IMR-90 (cell line): ENCODE results near the gene KIRREL1. TPM values are rescaled to one million over a fixed set of nuclear protein-coding genes. Genes with fewer than 3 reads are reported as not detected.

Experiments used
- ATAC-seq: fragments of 200-7000 bp; cut with Tn5 transposase; 2 replicates; pipeline ENCODE4 v1.9.1; 2020; ENCODE audit warnings: low read depth, mild to moderate bottlenecking, moderate library complexity
- BruUV-seq: library from RNA; stranded (reverse); fragments of 400-500 nt; replicated peaks from 2 replicates; lab custom pipeline; 2021; lab: Mats Ljungman, UMichigan
- CTCF ChIA-PET: fragments of 300-600 bp; formaldehyde crosslinking; extraction: SDS; loops from one replicate; lab custom pipeline; 2021; ENCODE audit warnings: antibody characterized with exemption; lab: Yijun Ruan, JAX
- POLR2A ChIA-PET: fragments of 300-600 bp; sonication (Branson Sonifier 250); formaldehyde crosslinking; loops from one replicate; lab custom pipeline; 2022; ENCODE audit warnings: antibody characterized with exemption; ENCODE audit not compliant: unreplicated experiment; lab: Charles Lee
- DNase-seq: peaks from one replicate; pipeline ENCODE4 v3.0.0; 2013
- H2AFZ ChIP-seq: replicated peaks from 2 replicates; pipeline ENCODE3; 2013; ENCODE audit warnings: low read length, mild to moderate bottlenecking; ENCODE audit not compliant: poor library complexity
- H2AK5ac ChIP-seq: 2 replicates; pipeline ENCODE4 v1.6.1; 2013; ENCODE audit warnings: low read depth, low read length, inconsistent platforms
- H2AK9ac ChIP-seq: replicated peaks from 2 replicates; pipeline ENCODE3; 2013; ENCODE audit warnings: mild to moderate bottlenecking, low read depth, low read length, moderate library complexity; ENCODE audit not compliant: poor library complexity
- H2BK120ac ChIP-seq: 2 replicates; pipeline ENCODE4 v1.6.1; 2013; ENCODE audit warnings: low read depth, low read length, inconsistent platforms
- H2BK15ac ChIP-seq: 3 replicates; pipeline ENCODE4 v1.6.1; 2013; ENCODE audit warnings: low read depth, low read length, inconsistent platforms
- H2BK20ac ChIP-seq: 2 replicates; pipeline ENCODE4 v1.6.1; 2013; ENCODE audit warnings: low read depth, mild to moderate bottlenecking, inconsistent platforms, low read length, moderate library complexity
- H2BK5ac ChIP-seq: 2 replicates; pipeline ENCODE4 v1.6.1; 2013; ENCODE audit warnings: mild to moderate bottlenecking, low read depth, low read length, inconsistent platforms; ENCODE audit not compliant: poor library complexity, severe bottlenecking
- H3K14ac ChIP-seq: replicated peaks from 2 replicates; pipeline ENCODE4 v1.6.1; 2013; ENCODE audit warnings: low read depth, low read length, inconsistent platforms
- H3K18ac ChIP-seq: 2 replicates; pipeline ENCODE4 v1.6.1; 2013; ENCODE audit warnings: low read depth, low read length, control low read depth
- H3K23ac ChIP-seq: 2 replicates; pipeline ENCODE4 v1.6.1; 2013; ENCODE audit warnings: low read depth, low read length, inconsistent platforms
- H3K27ac ChIP-seq: 2 replicates; pipeline ENCODE4 v1.5.1; 2013; ENCODE audit warnings: mild to moderate bottlenecking, control low read depth, low read length; ENCODE audit not compliant: insufficient read depth
- H3K27me3 ChIP-seq: 2 replicates; pipeline ENCODE4 v1.6.1; 2013; ENCODE audit warnings: low read length; ENCODE audit not compliant: control insufficient read depth, insufficient read depth
- H3K36me3 ChIP-seq: 2 replicates; pipeline ENCODE4 v1.6.1; 2013; ENCODE audit warnings: low read length, mixed read lengths; ENCODE audit not compliant: control insufficient read depth, insufficient read depth
- H3K4ac ChIP-seq: 2 replicates; pipeline ENCODE4 v1.6.1; 2013; ENCODE audit warnings: low read depth, low read length, inconsistent platforms
- H3K4me1 ChIP-seq: 2 replicates; pipeline ENCODE4 v1.6.1; 2013; ENCODE audit warnings: low read length, mixed read lengths; ENCODE audit not compliant: control insufficient read depth, insufficient read depth
- H3K4me2 ChIP-seq: 2 replicates; pipeline ENCODE4 v1.6.1; 2013; ENCODE audit warnings: low read depth, mild to moderate bottlenecking, control low read depth, low read length, moderate library complexity
- H3K4me3 ChIP-seq: 2 replicates; pipeline ENCODE4 v1.5.1; 2013; ENCODE audit warnings: low read depth, mild to moderate bottlenecking, control low read depth, low read length, moderate library complexity; ENCODE audit not compliant: insufficient read depth
- H3K56ac ChIP-seq: 2 replicates; pipeline ENCODE4 v1.6.1; 2013; ENCODE audit warnings: low read length, inconsistent platforms; ENCODE audit not compliant: insufficient read depth; ENCODE audit errors: extremely low read depth
- H3K79me1 ChIP-seq, 2 experiments: 2 replicates each; pipeline ENCODE4 v1.6.1; 2013; ENCODE audit warnings: low read length in 2 of 2, inconsistent platforms in 1 of 2, low read depth in 1 of 2
- H3K9ac ChIP-seq: 2 replicates; pipeline ENCODE4 v1.6.1; 2013; ENCODE audit warnings: low read depth, low read length, control low read depth
- H3K9me1 ChIP-seq: 2 replicates; pipeline ENCODE4 v1.6.1; 2013; ENCODE audit warnings: low read length, inconsistent platforms; ENCODE audit not compliant: insufficient read depth
- H3K9me3 ChIP-seq: 2 replicates; pipeline ENCODE4 v1.6.1; 2013; ENCODE audit warnings: low read length; ENCODE audit not compliant: control insufficient read depth, insufficient read depth
- H4K20me1 ChIP-seq: 2 replicates; pipeline ENCODE4 v1.6.1; 2013; ENCODE audit warnings: low read length, inconsistent platforms; ENCODE audit not compliant: insufficient read depth
- H4K5ac ChIP-seq: 2 replicates; pipeline ENCODE4 v1.6.1; 2013; ENCODE audit warnings: mild to moderate bottlenecking, low read depth, low read length, control low read depth
- H4K8ac ChIP-seq, 2 experiments: 2 replicates each; pipeline ENCODE4 v1.6.1; 2013; ENCODE audit warnings: low read depth in 2 of 2, low read length in 2 of 2, control low read depth in 1 of 2, inconsistent platforms in 1 of 2
- H4K91ac ChIP-seq: 2 replicates; pipeline ENCODE4 v1.6.1; 2013; ENCODE audit warnings: low read depth, low read length, inconsistent platforms; ENCODE audit not compliant: insufficient read depth
- BHLHE40 ChIP-seq: fragments of 150-350 bp; IDR thresholded peaks from 2 replicates; pipeline ENCODE4 v1.6.1; 2016; ENCODE audit warnings: mild to moderate bottlenecking, low read depth, low read length
- CEBPB ChIP-seq: IDR thresholded peaks from 2 replicates; pipeline ENCODE4 v1.6.1; 2012; ENCODE audit warnings: low read depth, low read length, improper control_type of control experiment
- CHD1 ChIP-seq: IDR thresholded peaks from 2 replicates; pipeline ENCODE4 v1.6.1; 2012; ENCODE audit warnings: low read depth, low read length, improper control_type of control experiment
- CTCF ChIP-seq: conservative IDR thresholded peaks from 2 replicates; pipeline ENCODE4 v1.5.1; 2012; ENCODE audit warnings: mild to moderate bottlenecking, low read depth, low read length, improper control_type of control experiment
- ELK1 ChIP-seq: fragments of 150-350 bp; IDR thresholded peaks from 2 replicates; pipeline ENCODE4 v1.6.1; 2016; ENCODE audit warnings: low read depth, mild to moderate bottlenecking, low read length, moderate library complexity, borderline replicate concordance
- FOS ChIP-seq: fragments of 150-350 bp; IDR thresholded peaks from 2 replicates; pipeline ENCODE4 v1.6.1; 2016; ENCODE audit warnings: low read depth, low read length
- MAFK ChIP-seq: IDR thresholded peaks from 2 replicates; pipeline ENCODE4 v1.6.1; 2012; ENCODE audit warnings: low read depth, low read length, improper control_type of control experiment
- MAZ ChIP-seq: IDR thresholded peaks from 2 replicates; pipeline ENCODE4 v1.6.1; 2012; ENCODE audit warnings: low read depth, mild to moderate bottlenecking, low read length, improper control_type of control experiment, moderate library complexity, borderline replicate concordance
- MXI1 ChIP-seq: IDR thresholded peaks from 2 replicates; pipeline ENCODE4 v1.6.1; 2012; ENCODE audit warnings: low read depth, mild to moderate bottlenecking, low read length, moderate library complexity, borderline replicate concordance
- NFE2L2 ChIP-seq: fragments of 150-350 bp; IDR thresholded peaks from 2 replicates; pipeline ENCODE4 v1.6.1; 2016; ENCODE audit warnings: low read depth, mild to moderate bottlenecking, low read length
- POLR2A ChIP-seq: IDR thresholded peaks from 2 replicates; pipeline ENCODE4 v1.6.1; 2012; ENCODE audit warnings: mild to moderate bottlenecking, low read depth, low read length
- RAD21 ChIP-seq: IDR thresholded peaks from 2 replicates; pipeline ENCODE4 v1.6.1; 2012; ENCODE audit warnings: low read length, improper control_type of control experiment
- RCOR1 ChIP-seq: IDR thresholded peaks from 2 replicates; pipeline ENCODE4 v1.6.1; 2012; ENCODE audit warnings: mild to moderate bottlenecking, low read length, improper control_type of control experiment; ENCODE audit not compliant: insufficient replicate concordance
- RFX5 ChIP-seq: IDR thresholded peaks from 2 replicates; pipeline ENCODE4 v1.8.0; 2012; ENCODE audit warnings: low read depth, mild to moderate bottlenecking, low read length, moderate library complexity
- SMC3 ChIP-seq: fragments of 150-350 bp; IDR thresholded peaks from 2 replicates; pipeline ENCODE4 v1.6.1; 2016; ENCODE audit warnings: low read depth, mild to moderate bottlenecking, antibody characterized with exemption, low read length, moderate library complexity
- USF2 ChIP-seq: fragments of 150-350 bp; IDR thresholded peaks from 2 replicates; pipeline ENCODE4 v1.6.1; 2017; ENCODE audit warnings: mild to moderate bottlenecking, antibody characterized with exemption, low read length, low read depth
- WGBS, 2 experiments: methylation state at CpG; one replicate each; pipeline versions ENCODE4 v1.1.5 to v1.1.7; 2013; ENCODE audit warnings: missing lambda C conversion rate in 2 of 2; ENCODE audit not compliant: insufficient read length in 1 of 2; ENCODE audit errors: extremely low coverage in 2 of 2; 5-methylcytosine and 5-hydroxymethylcytosine counted together
- dilution Hi-C: fragments of 300-500 bp; cut with HindIII; formaldehyde crosslinking; loops from one replicate; pipeline ENCODE4 v1.14.3; 2018; ENCODE audit warnings: low sequenced_read_pairs; ENCODE audit not compliant: unreplicated experiment
- in situ Hi-C: fragments of 300-500 bp; cut with MboI; formaldehyde crosslinking; loops from 3 replicates; pipeline ENCODE4 v1.14.3; 2019; ENCODE audit warnings: low sequenced_read_pairs, inconsistent platforms, mixed read lengths
- intact Hi-C: fragments of 100-400 bp; cut with micrococcal nuclease; formaldehyde crosslinking; loops from 2 replicates; pipeline ENCODE4 v1.10.0; 2022
- polyA plus RNA-seq, 3 experiments: library from polyadenylated mRNA; depleted of rRNA; stranded (reverse); fragments of >200 nt; gene quantifications; 2 replicates each; pipeline ENCODE4 v1.2.3, GENCODE V29; 2012; ENCODE audit warnings: low replicate concordance in 1 of 3
- total RNA-seq: library from RNA; depleted of rRNA; stranded (reverse); fragments of >200 nt; gene quantifications from 2 replicates; pipeline ENCODE4 v1.2.3, GENCODE V29; 2012

The KIRREL1 gene
- total and polyA plus RNA-seq, 2 of the 4 experiments (the other 2 are of a cell fraction), result 58.1 to 64.7 TPM

- H3K4me3 ChIP-seq, result no peak overlapping the region
- H3K56ac ChIP-seq, result no peak overlapping the region
- H2BK5ac ChIP-seq, result no peak overlapping the region
- peaks cover 2% of the 10 kb centered on the region; the same call in 1 of the 2 replicates for H3K4me1 ChIP-seq
- intact Hi-C loops (no loop called here), in situ Hi-C loops (no loop called here), dilution Hi-C loops (no loop called here)
- no peak overlapping the region for H2AFZ ChIP-seq
- no peak overlapping the region for H3K27ac ChIP-seq
- no peak overlapping the region for H3K9ac ChIP-seq
- ATAC-seq, result no peak
- POLR2A ChIA-PET, result no interaction called here
- peaks cover 40 to 61% of the 10 kb centered on the region in 2 experiments for H3K79me1 ChIP-seq
- no peak overlapping the region for H2AK9ac ChIP-seq
- H2BK15ac ChIP-seq, result no peak overlapping the region
- no TSS peak for BruUV-seq
- CTCF ChIA-PET, result no interaction called here
- H3K4me2 ChIP-seq, result no peak overlapping the region
- H3K36me3 ChIP-seq, result peaks cover 73% of the 10 kb centered on the region
- H2BK120ac ChIP-seq, result no peak overlapping the region
- WGBS, 2 experiments, result no CpG with 5 or more reads among the region's 3 CpGs
- no peak overlapping the region for H3K4ac ChIP-seq
- H3K9me1 ChIP-seq, result peaks cover 12% of the 10 kb centered on the region
- no peak overlapping the region for H3K18ac ChIP-seq
- H4K8ac ChIP-seq, result no peak overlapping the region
- DNase-seq, result no peak
- no peak overlapping the region for H3K23ac ChIP-seq
- H2BK20ac ChIP-seq, result no peak overlapping the region
- TF ChIP-seq CHD1, result no peak
- TF ChIP-seq CEBPB, result no peak
- no peak for TF ChIP-seq BHLHE40
- TF ChIP-seq MXI1, result no peak
- no peak for TF ChIP-seq POLR2A
- no peak for TF ChIP-seq USF2
- TF ChIP-seq RAD21, result no peak
- TF ChIP-seq SMC3, result no peak
- no peak for TF ChIP-seq RFX5
- TF ChIP-seq FOS, result no peak
- TF ChIP-seq NFE2L2, result no peak
- TF ChIP-seq MAFK, result no peak
- TF ChIP-seq RCOR1, result no peak
- TF ChIP-seq CTCF, result no peak
- no peak for TF ChIP-seq ELK1
- no peak for TF ChIP-seq MAZ
- H3K27me3 ChIP-seq, result no peaks in the 10 kb centered on the region
- H4K20me1 ChIP-seq, result peaks cover 44% of the 10 kb centered on the region
- no peak overlapping the region for H4K91ac ChIP-seq
- H4K5ac ChIP-seq, result no peak overlapping the region
- H3K9me3 ChIP-seq, result no peaks in the 10 kb centered on the region
- no peak overlapping the region for H3K14ac ChIP-seq
- H2AK5ac ChIP-seq, result no peak overlapping the region
These were observed 86.6 kb downstream of the KIRREL1 start for GRCh38 chr1:158080066-158080465.
